HCT116 (cell line): ENCODE results near the gene ALDH16A1.

Source experiments
- ATF3 ChIP-seq: IDR thresholded peaks from 2 replicates; pipeline ENCODE4 v1.6.1; 2012
- CBX3 ChIP-seq: IDR thresholded peaks from 2 replicates; pipeline ENCODE4 v1.6.1; 2012; ENCODE audit warnings: low read depth
- CEBPB ChIP-seq: IDR thresholded peaks from 2 replicates; pipeline ENCODE4 v1.6.1; 2012; ENCODE audit warnings: low read depth
- CTCF ChIP-seq, 3 experiments: fragments of 200-600 bp in 1 of 3; sonication (generic) in 1 of 3; IDR thresholded peaks in 2 of 3; conservative IDR thresholded peaks in 1 of 3; 2 replicates each; pipeline ENCODE4 v1.5.1; 2012 to 2017; ENCODE audit warnings: low read depth in 2 of 3, low read length in 2 of 3, antibody characterized with exemption in 1 of 3, borderline replicate concordance in 1 of 3, control low read depth in 1 of 3, mild to moderate bottlenecking in 1 of 3, mixed read lengths in 1 of 3, mixed run types in 1 of 3, moderate library complexity in 1 of 3; ENCODE audit not compliant: insufficient read depth in 1 of 3
- EZH2 ChIP-seq: fragments of 200-600 bp; sonication (generic); IDR thresholded peaks from 2 replicates; pipeline ENCODE4 v1.6.1; 2017; ENCODE audit warnings: antibody characterized with exemption, mixed run types
- MAX ChIP-seq: IDR thresholded peaks from 2 replicates; pipeline ENCODE4 v1.6.1; 2012
- POLR2A ChIP-seq: IDR thresholded peaks from 2 replicates; pipeline ENCODE4 v1.7.0; 2011; ENCODE audit warnings: borderline replicate concordance; ENCODE audit not compliant: insufficient read depth, insufficient read length; ENCODE audit errors: extremely low read depth
- POLR2AphosphoS5 ChIP-seq: IDR thresholded peaks from 2 replicates; pipeline ENCODE4 v1.6.1; 2011; ENCODE audit warnings: mild to moderate bottlenecking, low read depth, low read length, moderate library complexity
- RAD21 ChIP-seq: IDR thresholded peaks from 2 replicates; pipeline ENCODE4 v1.6.1; 2012; ENCODE audit warnings: low read depth, mild to moderate bottlenecking
- SP1 ChIP-seq: IDR thresholded peaks from 2 replicates; pipeline ENCODE4 v1.6.1; 2012; ENCODE audit warnings: low read depth
- YY1 ChIP-seq: IDR thresholded peaks from 2 replicates; pipeline ENCODE4 v1.6.1; 2011; ENCODE audit warnings: low read length, low read depth, moderate library complexity, mild to moderate bottlenecking; ENCODE audit not compliant: insufficient replicate concordance; ENCODE audit errors: extremely low read depth

- TF ChIP-seq EZH2: no peak
- no peak for TF ChIP-seq CTCF (IDR thresholded peaks at IDR 0.05 in 2 of 3, conservative IDR thresholded peaks at IDR 0.05 in 1 of 3; ENCODE audit: borderline replicate concordance in 1 of 3, insufficient read depth in 1 of 3, low read depth in 2 of 3, low read length in 2 of 3)
- no peak for TF ChIP-seq SP1
- no peak for TF ChIP-seq POLR2AphosphoS5
- no peak for TF ChIP-seq POLR2A
- no peak for TF ChIP-seq MAX
- no peak for TF ChIP-seq ATF3
- TF ChIP-seq CEBPB: no peak
- no peak for TF ChIP-seq CBX3
- TF ChIP-seq YY1: no peak
- TF ChIP-seq RAD21: no peak
These were observed 21.5 kb downstream of the ALDH16A1 start for GRCh38 chr19:49474542-49474924.
